GM18498 (cell line): ENCODE results near the gene GPX3.

Experiments
- ATAC-seq: cut with Tn5 transposase; IDR thresholded peaks from one replicate; pipeline ENCODE4 v1.9.1; 2021; ENCODE audit warnings: mild to moderate bottlenecking, moderate library complexity; ENCODE audit not compliant: unreplicated experiment

The GPX3 gene

DNA sequence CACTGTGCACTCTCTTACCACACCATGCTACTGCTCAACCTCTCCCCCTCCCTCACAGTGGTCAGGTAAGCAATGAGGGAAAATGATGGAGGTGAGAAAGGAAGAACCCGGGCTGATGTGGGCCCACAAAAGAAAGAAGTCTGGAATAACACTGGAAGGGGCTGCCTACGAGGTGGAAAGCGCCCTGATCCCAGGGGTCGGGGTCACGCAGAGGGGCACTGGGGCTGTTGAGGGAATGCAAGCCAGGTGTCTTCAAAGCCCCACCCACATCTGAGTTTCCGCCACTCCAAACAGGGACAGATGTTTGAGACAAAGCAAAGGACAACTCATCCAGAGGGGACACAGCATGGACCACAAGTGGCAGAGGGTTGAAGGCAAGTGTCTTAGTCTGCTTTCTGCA, 56.2 kb downstream of the GPX3 start:
- no peak for ATAC-seq

DNA sequence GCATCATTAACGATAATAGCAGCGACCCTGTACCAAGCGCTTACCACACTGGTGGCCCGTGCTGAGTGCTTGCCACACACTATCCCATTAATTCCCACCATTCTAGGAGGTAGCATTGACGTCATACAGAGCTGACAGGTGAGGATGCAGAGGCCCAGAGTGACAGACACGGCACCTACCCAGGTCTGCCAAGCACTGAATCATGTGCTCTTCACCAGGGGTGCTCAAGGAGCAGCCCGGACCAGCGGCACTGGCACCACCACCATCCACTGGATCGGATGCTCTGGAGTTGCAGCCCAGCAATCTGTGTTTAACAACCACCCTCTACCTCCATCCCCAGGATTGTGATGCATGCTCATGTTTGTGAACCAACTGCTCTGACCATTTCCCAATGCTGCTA, 57.0 kb downstream of the GPX3 start:
- no peak for ATAC-seq

DNA sequence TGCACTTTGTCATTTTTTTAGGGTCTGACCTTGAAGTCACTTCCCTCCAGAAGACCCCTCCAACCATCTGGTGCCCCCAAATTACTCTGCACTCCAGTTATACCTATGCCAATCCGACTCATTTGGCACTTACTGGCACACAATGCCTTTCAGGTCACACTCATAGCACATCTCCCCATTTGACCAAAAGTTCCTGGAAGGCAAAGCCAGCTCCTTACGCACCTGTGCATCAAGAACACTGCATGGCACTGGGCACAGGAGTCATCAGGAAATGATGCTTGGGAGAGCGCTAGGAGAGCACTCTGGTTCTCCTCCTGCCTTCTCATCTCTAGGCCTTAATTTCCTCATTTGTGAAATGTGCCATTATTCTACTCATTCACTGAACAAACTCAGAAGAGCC, 57.6 kb downstream of the GPX3 start:
- ATAC-seq = no peak
